ENCODE results near the gene TECPR1. TPM values are rescaled to one million over a fixed set of nuclear protein-coding genes. Genes with fewer than 3 reads are reported as not detected.

Gene TECPR1
- total RNA-seq, 1 donor, result 21.6 TPM

- H3K4me3 ChIP-seq (ENCODE audit: low read depth, low read length), result no peak overlapping the region
- TF ChIP-seq CTCF (IDR thresholded peaks at IDR 0.05; ENCODE audit: insufficient read depth, low read depth, low read length), result no peak
- DNase-seq (ENCODE audit: low read depth), result no peak
Observed at GRCh38 chr7:98232799-98233198, 19.2 kb downstream of the TECPR1 start.

- no peak overlapping the region for H3K4me3 ChIP-seq (ENCODE audit: low read depth, low read length)
- no peak for TF ChIP-seq CTCF (IDR thresholded peaks at IDR 0.05; ENCODE audit: insufficient read depth, low read depth, low read length)
- DNase-seq (ENCODE audit: low read depth), result no peak
Observed at GRCh38 chr7:98232263-98232585, 19.8 kb downstream of the TECPR1 start.

GRCh38 chr7:98231493-98232262, 20.4 kb downstream of the TECPR1 start:
- no peak overlapping the region for H3K4me3 ChIP-seq (ENCODE audit: low read depth, low read length)
- TF ChIP-seq CTCF (IDR thresholded peaks at IDR 0.05; ENCODE audit: insufficient read depth, low read depth, low read length), result no peak
- no peak for DNase-seq (ENCODE audit: low read depth)

- TF ChIP-seq CTCF (IDR thresholded peaks at IDR 0.05; ENCODE audit: insufficient read depth, low read depth, low read length), result no peak
- no peak for DNase-seq (ENCODE audit: low read depth)
- H3K4me3 ChIP-seq (ENCODE audit: low read depth, low read length), result no peak overlapping the region
Observed at GRCh38 chr7:98230746-98231471, 21.1 kb downstream of the TECPR1 start.

- no peak for DNase-seq (ENCODE audit: low read depth)
- TF ChIP-seq CTCF (IDR thresholded peaks at IDR 0.05; ENCODE audit: insufficient read depth, low read depth, low read length), result no peak
- H3K4me3 ChIP-seq (ENCODE audit: low read depth, low read length), result no peak overlapping the region
Observed at GRCh38 chr7:98229991-98230745, 21.9 kb downstream of the TECPR1 start.

DNA sequence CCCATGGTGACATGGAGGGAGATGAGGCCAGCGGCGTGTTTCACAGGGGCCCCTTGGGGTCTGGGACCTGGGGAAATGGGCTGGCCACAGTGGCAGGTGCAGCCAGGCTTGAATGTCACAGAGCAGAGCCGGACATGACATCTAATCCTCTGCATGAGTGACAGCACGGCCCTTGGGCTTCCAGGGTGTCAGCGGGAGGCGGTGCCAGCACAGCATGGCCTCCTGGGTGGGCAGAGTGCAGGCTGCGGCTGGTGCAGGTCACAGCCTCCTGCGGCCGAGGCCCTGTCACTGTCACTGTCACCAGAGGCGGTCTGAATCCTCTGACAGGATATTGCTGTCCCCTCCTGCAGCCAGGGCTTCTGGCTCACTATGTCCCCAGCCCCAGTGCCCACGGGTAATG, 22.6 kb downstream of the TECPR1 start:
- H3K4me3 ChIP-seq (ENCODE audit: low read depth, low read length), result no peak overlapping the region
- DNase-seq (ENCODE audit: low read depth), result no peak
- TF ChIP-seq CTCF (IDR thresholded peaks at IDR 0.05; ENCODE audit: insufficient read depth, low read depth, low read length), result no peak
